Peyer's patch (tissue), 4 donors: ENCODE measurements around the gene FAM167B.

Experiments used
- POLR2A ChIP-seq, 2 donors: fragments of 450-650 bp; IDR thresholded peaks; one replicate each; pipeline ENCODE4 v1.5.1; 2017; ENCODE audit warnings: antibody characterized with exemption in 2 of 2, mild to moderate bottlenecking in 2 of 2, moderate library complexity in 2 of 2
- TF ChIP-seq, protein P1 (sequence below), 6 experiments: fragments of 450-650 bp in 4 of 6; fragments of 200-600 bp in 2 of 6; sonication (generic) in 1 of 6; IDR thresholded peaks; one replicate each; pipeline ENCODE4 v1.5.1; 2017 to 2019; ENCODE audit warnings: antibody characterized with exemption in 6 of 6, mild to moderate bottlenecking in 3 of 6, moderate library complexity in 1 of 6

DNA sequence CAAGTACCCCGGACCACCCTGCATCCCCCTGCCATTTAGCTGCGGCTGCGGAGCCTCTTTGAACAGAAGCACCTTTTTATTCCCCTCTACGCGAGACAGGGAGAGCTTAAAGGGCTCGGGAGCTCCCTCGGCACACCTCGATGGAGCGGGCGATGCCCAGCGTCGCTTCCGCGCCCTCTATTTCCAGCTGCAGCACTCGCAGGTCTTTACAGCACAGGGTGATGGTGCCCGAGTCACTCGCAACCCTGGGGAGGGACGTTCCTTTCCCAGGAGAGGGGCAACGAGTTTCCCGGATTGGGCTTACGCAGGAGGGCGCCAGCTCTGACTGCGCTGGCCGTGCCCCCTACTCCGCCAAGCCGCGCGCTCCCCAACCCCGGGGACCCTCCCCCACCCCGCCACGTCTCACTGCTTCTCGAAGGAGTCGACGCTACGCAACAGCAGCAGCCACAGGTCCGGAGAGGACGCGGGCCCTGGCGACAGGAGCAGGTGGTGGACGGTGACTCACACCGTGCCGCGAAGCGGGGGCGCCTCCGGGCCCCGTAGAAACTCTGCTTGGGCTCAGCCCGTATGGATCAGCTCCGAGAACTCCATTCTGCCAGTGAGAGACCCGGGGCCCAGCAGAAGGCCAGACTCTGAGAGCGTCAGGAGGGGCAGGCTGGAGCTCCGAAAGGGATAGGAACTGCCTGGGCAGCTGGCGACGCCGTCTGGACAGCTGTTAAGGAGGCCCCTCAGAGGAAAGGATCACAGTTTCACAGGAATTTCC lies 5.8 kb upstream of the FAM167B start:
- TF ChIP-seq, protein P1, sequence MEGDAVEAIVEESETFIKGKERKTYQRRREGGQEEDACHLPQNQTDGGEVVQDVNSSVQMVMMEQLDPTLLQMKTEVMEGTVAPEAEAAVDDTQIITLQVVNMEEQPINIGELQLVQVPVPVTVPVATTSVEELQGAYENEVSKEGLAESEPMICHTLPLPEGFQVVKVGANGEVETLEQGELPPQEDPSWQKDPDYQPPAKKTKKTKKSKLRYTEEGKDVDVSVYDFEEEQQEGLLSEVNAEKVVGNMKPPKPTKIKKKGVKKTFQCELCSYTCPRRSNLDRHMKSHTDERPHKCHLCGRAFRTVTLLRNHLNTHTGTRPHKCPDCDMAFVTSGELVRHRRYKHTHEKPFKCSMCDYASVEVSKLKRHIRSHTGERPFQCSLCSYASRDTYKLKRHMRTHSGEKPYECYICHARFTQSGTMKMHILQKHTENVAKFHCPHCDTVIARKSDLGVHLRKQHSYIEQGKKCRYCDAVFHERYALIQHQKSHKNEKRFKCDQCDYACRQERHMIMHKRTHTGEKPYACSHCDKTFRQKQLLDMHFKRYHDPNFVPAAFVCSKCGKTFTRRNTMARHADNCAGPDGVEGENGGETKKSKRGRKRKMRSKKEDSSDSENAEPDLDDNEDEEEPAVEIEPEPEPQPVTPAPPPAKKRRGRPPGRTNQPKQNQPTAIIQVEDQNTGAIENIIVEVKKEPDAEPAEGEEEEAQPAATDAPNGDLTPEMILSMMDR (IDR thresholded peaks at IDR 0.05): no peak
- TF ChIP-seq POLR2A (IDR thresholded peaks at IDR 0.05): no peak
